DND-41 (cell line): Measurements from ENCODE around the gene BIRC2.

Experiments
- ATAC-seq: fragments of 200-7000 bp; cut with Tn5 transposase; 3 replicates; pipeline ENCODE4 v1.9.1; 2021; ENCODE audit warnings: low read depth; ENCODE audit not compliant: insufficient read depth
- DNase-seq: peaks from one replicate; pipeline ENCODE4 v3.0.0-alpha.2; 2020
- H2AFZ ChIP-seq: 2 replicates; pipeline ENCODE4 v1.6.0; 2012; ENCODE audit warnings: low read depth, low read length
- H3K27ac ChIP-seq: 2 replicates; pipeline ENCODE4 v1.5.1; 2012; ENCODE audit warnings: low read length, inconsistent platforms
- H3K27me3 ChIP-seq: fragments of 200-600 bp; sonication (generic); 2 replicates; pipeline ENCODE4 v1.6.0; 2012; ENCODE audit warnings: low read length, mild to moderate bottlenecking, inconsistent platforms; ENCODE audit not compliant: insufficient read depth, poor library complexity
- H3K36me3 ChIP-seq: 2 replicates; pipeline ENCODE4 v1.5.1; 2012; ENCODE audit warnings: low read length, inconsistent platforms; ENCODE audit not compliant: insufficient read depth
- H3K4me1 ChIP-seq: 2 replicates; pipeline ENCODE4 v1.5.1; 2012; ENCODE audit warnings: mild to moderate bottlenecking, low read length; ENCODE audit not compliant: insufficient read depth
- H3K4me2 ChIP-seq: 2 replicates; pipeline ENCODE4 v1.6.0; 2012; ENCODE audit warnings: mild to moderate bottlenecking, moderate library complexity, low read length, inconsistent platforms; ENCODE audit not compliant: insufficient read depth
- H3K4me3 ChIP-seq, 2 experiments: fragments of 200-600 bp in 1 of 2; shearing (Covaris generic) in 1 of 2; 2 replicates each; pipeline ENCODE4 v1.5.1; 2012 to 2016; ENCODE audit warnings: inconsistent platforms in 2 of 2, low read length in 2 of 2, mild to moderate bottlenecking in 2 of 2, low read depth in 1 of 2, moderate library complexity in 1 of 2
- H3K79me2 ChIP-seq: 2 replicates; pipeline ENCODE4 v1.6.0; 2012; ENCODE audit warnings: low read length, inconsistent platforms; ENCODE audit not compliant: insufficient read depth
- H3K9ac ChIP-seq: 2 replicates; pipeline ENCODE4 v1.6.0; 2012; ENCODE audit warnings: low read depth, mild to moderate bottlenecking, inconsistent platforms, low read length, moderate library complexity
- H3K9me3 ChIP-seq: 2 replicates; pipeline ENCODE4 v1.5.1; 2012; ENCODE audit warnings: low read length, moderate library complexity, mild to moderate bottlenecking, inconsistent platforms; ENCODE audit not compliant: insufficient read depth, severe bottlenecking
- H4K20me1 ChIP-seq: 2 replicates; pipeline ENCODE4 v1.6.0; 2012; ENCODE audit warnings: low read length; ENCODE audit not compliant: insufficient read depth
- CTCF ChIP-seq: IDR thresholded peaks from 2 replicates; pipeline ENCODE4 v1.5.1; 2012; ENCODE audit warnings: borderline replicate concordance, low read length, moderate library complexity, mild to moderate bottlenecking; ENCODE audit not compliant: poor library complexity, severe bottlenecking; ENCODE audit errors: extremely low read depth
- EZH2 ChIP-seq: IDR thresholded peaks from 3 replicates; pipeline ENCODE4 v1.6.1; 2012; ENCODE audit warnings: borderline replicate concordance, low read depth, mild to moderate bottlenecking, moderate library complexity, low read length, inconsistent platforms; ENCODE audit not compliant: severe bottlenecking

BIRC2 gene

DNA sequence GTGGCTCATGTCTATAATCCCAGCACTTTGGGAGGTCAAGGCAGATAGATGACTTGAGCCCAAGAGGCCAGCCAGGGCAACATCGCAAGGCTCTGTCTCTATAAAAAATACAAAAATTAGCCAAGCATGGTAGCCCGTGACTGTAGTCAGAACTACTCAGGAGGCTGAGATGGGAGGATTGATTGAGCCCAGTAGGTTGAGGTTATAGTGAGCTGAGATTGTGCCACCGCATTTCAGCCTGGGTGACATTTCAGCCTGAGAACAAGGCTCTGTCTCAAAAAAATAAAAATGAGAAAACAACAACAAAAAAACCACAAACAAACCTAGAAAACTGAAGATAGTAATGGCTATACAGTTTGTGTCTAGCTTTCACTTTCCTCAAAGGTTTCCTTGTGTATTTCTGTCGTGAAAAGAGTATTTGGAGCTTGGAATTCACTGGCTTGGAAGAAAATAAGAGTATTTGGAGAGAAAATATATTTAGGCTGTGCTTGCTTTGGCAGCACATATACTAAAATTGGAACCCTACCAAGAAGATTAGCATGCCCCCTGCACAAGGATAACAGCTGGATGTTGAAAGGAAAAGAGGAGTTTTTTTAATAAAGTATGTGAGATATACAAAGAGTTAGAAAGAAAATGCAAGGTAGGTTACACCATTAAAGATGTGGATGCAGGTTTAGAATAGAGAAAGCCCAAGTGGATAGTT lies 33.6 kb upstream of the BIRC2 start:
- H3K4me2 ChIP-seq: peak overlapping the region; percentile 58
- H3K4me1 ChIP-seq: peaks cover 42% of the 10 kb centered on the region
- peak overlapping the region in 1 of 2 experiments; percentile 24; a peak in 3 of 4 replicates for H3K4me3 ChIP-seq
- ATAC-seq (no peak), DNase-seq (no peak)
- TF ChIP-seq CTCF: no peak
- no peak for TF ChIP-seq EZH2
- no peaks in the 10 kb centered on the region for H3K9me3 ChIP-seq
- H2AFZ ChIP-seq: peak overlapping the region; percentile 66
- H3K27ac ChIP-seq: peak overlapping the region; percentile 72
- H3K27me3 ChIP-seq: no peaks in the 10 kb centered on the region
- no peaks in the 10 kb centered on the region for H4K20me1 ChIP-seq
- no peaks in the 10 kb centered on the region for H3K79me2 ChIP-seq
- H3K9ac ChIP-seq: peak overlapping the region; percentile 41
- no peaks in the 10 kb centered on the region for H3K36me3 ChIP-seq

- peaks cover 50% of the 10 kb centered on the region for H3K4me1 ChIP-seq
- DNase-seq: no peak
- no peaks in the 10 kb centered on the region for H3K9me3 ChIP-seq
- no peaks in the 10 kb centered on the region for H3K27me3 ChIP-seq
- no peak overlapping the region for H3K9ac ChIP-seq
- no peaks in the 10 kb centered on the region for H4K20me1 ChIP-seq
- no peak overlapping the region for H3K27ac ChIP-seq
- H3K79me2 ChIP-seq: no peaks in the 10 kb centered on the region
- H3K4me3 ChIP-seq: no peak overlapping the region
- ATAC-seq: no peak
- no peak overlapping the region for H2AFZ ChIP-seq
- no peak overlapping the region for H3K4me2 ChIP-seq
- TF ChIP-seq CTCF: no peak
- no peak for TF ChIP-seq EZH2
- H3K36me3 ChIP-seq: no peaks in the 10 kb centered on the region
These were observed 32.2 kb upstream of the BIRC2 start for GRCh38 chr11:102314784-102315183.

DNA sequence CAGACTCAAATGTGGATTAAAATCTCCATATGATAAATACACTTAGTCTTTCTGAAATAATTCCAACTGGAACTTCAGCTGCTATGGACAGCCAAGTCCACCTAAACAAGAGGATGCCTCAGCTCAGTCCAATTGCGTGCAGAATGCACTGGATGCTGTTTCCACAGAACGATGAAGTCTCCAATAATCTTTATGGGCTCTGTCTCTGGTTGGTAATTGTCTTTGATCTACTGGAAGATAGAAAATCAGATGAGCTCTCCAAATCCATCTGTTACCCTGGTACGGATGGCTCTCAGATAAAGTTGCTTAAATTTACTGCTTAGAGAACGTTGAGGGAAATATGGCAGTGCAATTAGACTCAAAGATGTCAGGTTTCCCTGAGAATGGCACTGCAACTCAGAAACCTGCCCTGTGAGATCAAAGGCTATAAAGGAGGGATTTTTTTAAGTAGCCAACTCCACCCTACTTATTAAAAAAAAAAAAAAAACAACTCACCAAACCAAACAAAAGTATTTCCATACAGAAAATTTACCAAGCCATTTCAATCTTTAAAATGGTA lies 30.6 kb upstream of the BIRC2 start:
- TF ChIP-seq EZH2 (no peak), CTCF (no peak)
- H3K9me3 ChIP-seq: no peaks in the 10 kb centered on the region
- no peaks in the 10 kb centered on the region for H4K20me1 ChIP-seq
- H2AFZ ChIP-seq: no peak overlapping the region
- H3K4me1 ChIP-seq: peaks cover 67% of the 10 kb centered on the region
- H3K79me2 ChIP-seq: no peaks in the 10 kb centered on the region
- no peak overlapping the region for H3K4me3 ChIP-seq
- no peaks in the 10 kb centered on the region for H3K27me3 ChIP-seq
- H3K9ac ChIP-seq: no peak overlapping the region
- no peaks in the 10 kb centered on the region for H3K36me3 ChIP-seq
- H3K4me2 ChIP-seq: peak overlapping the region; percentile 86; the same call in 1 of the 2 replicates
- ATAC-seq (no peak), DNase-seq (no peak)
- H3K27ac ChIP-seq: no peak overlapping the region
